ENCODE data around the gene CHST9.
"Not testable (repeated sequence)": the region's sequence is repeated elsewhere in the genome, so short reads cannot be mapped to it uniquely, and the experiment has no call there.

DNA sequence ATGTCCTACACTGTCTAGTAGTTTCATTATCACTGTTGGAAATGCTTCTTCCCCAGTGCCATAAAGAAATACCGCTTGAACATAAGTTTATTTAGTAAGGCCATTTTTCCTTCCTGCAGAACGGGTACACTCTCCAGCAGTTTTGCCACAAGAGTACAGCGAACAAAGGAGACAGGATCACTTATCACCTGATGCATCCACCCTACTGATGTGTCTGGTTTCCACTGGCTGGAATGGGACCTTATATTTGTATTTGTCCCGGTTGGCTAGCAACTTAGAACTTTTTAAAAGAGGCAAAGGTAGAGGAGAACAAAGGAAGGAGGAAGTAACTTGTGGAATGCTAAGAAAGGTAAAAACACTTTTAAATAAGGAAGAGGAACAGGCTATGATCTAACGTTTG lies 46.1 kb upstream of the CHST9 start:
- not testable (repeated sequence) for TF ChIP-seq CTCF (IDR thresholded peaks at IDR 0.05; ENCODE audit: extremely low read depth in 1 of 2, insufficient read depth in 1 of 2, low read depth in 1 of 2, low read length in 2 of 2); POLR2AphosphoS5 (IDR thresholded peaks at IDR 0.05; ENCODE audit: insufficient read depth, low read depth, low read length); POLR2A (IDR thresholded peaks at IDR 0.05; ENCODE audit: low read depth, low read length); EZH2 (IDR thresholded peaks at IDR 0.05; ENCODE audit: borderline replicate concordance, low read depth, low read length, severe bottlenecking)

Data from endothelial cell of umbilical vein (primary cell).